Measurements from ENCODE around the gene TARS2.

The TARS2 gene

GRCh38 chr1:150508982-150509381 lies 21.8 kb downstream of the TARS2 start:
- DNase-seq, result no peak

- DNase-seq, result no peak
Observed at GRCh38 chr1:150511551-150511950, 24.3 kb downstream of the TARS2 start.

GRCh38 chr1:150511985-150512660 lies 24.9 kb downstream of the TARS2 start:
- DNase-seq, result no peak

GRCh38 chr1:150512846-150513245 lies 25.6 kb downstream of the TARS2 start:
- DNase-seq, result no peak

GRCh38 chr1:150513351-150513791 lies 26.2 kb downstream of the TARS2 start:
- DNase-seq, result no peak

- no peak for DNase-seq
Observed at GRCh38 chr1:150514260-150514659, 27.0 kb downstream of the TARS2 start.

GRCh38 chr1:150514913-150515327 lies 27.7 kb downstream of the TARS2 start:
- DNase-seq, result no peak

GRCh38 chr1:150515328-150516049 lies 28.3 kb downstream of the TARS2 start, which contains the start of gene FALEC:
Gene FALEC (plus strand): TSS chr1:150515752.
- DNase-seq, result peak; percentile 99

GRCh38 chr1:150516050-150516591 lies 28.9 kb downstream of the TARS2 start:
- DNase-seq, result no peak

GRCh38 chr1:150516616-150517015 lies 29.4 kb downstream of the TARS2 start:
- DNase-seq, result no peak

GRCh38 chr1:150521196-150521968 lies 34.2 kb downstream of the TARS2 start:
- no peak for DNase-seq

GRCh38 chr1:150525348-150525747 lies 38.1 kb downstream of the TARS2 start:
- DNase-seq, result no peak

GRCh38 chr1:150528196-150528595 lies 41.0 kb downstream of the TARS2 start:
- DNase-seq, result no peak

GRCh38 chr1:150529017-150529416 lies 41.8 kb downstream of the TARS2 start:
- DNase-seq, result no peak

- no peak for DNase-seq
Observed at GRCh38 chr1:150530491-150531159, 43.4 kb downstream of the TARS2 start.

- DNase-seq, result no peak
Observed at GRCh38 chr1:150532860-150533259, 45.6 kb downstream of the TARS2 start.

- no peak for DNase-seq
Observed at GRCh38 chr1:150534002-150534401, 46.8 kb downstream of the TARS2 start.

GRCh38 chr1:150535511-150536287 lies 48.5 kb downstream of the TARS2 start:
- DNase-seq, result no peak

GRCh38 chr1:150536836-150537731 lies 49.9 kb downstream of the TARS2 start:
- DNase-seq, result no peak

GRCh38 chr1:150537732-150538684 lies 50.8 kb downstream of the TARS2 start:
- no peak for DNase-seq
